Left kidney (tissue), 2 donors: ENCODE measurements around the gene NEUROD1. TPM values are rescaled to one million over a fixed set of nuclear protein-coding genes. Genes with fewer than 3 reads are reported as not detected.

Experiments used
- DNase-seq: peaks from one replicate; pipeline ENCODE4 v3.0.0-alpha.2; 2013
- polyA plus RNA-seq: library from polyadenylated mRNA; unstranded; fragments of 120-200 nt; gene quantifications from one replicate; pipeline ENCODE4 v1.2.1, GENCODE V29; 2013; ENCODE audit not compliant: insufficient read length

NEUROD1 gene
- polyA plus RNA-seq, 1 donor: not detected

DNA sequence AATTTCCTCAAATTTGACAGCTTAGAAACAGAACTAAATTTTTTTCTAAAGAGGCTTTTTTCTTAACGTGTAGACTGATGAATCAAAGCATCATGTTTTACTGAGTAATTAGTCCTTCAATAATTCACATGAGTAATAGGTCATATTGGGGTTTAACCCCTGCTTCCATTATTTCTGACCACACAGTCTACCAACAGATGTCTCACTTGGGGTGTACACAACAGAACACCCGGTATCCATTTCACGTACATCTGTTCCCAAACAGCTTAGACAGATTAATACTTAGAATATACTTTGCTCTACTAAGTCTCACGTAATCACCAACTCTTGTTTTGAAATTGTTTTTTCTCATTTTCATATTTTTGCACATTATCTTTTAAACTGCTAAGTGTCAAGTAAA is 38.2 kb downstream of the NEUROD1 start:
- no peak for DNase-seq

DNA sequence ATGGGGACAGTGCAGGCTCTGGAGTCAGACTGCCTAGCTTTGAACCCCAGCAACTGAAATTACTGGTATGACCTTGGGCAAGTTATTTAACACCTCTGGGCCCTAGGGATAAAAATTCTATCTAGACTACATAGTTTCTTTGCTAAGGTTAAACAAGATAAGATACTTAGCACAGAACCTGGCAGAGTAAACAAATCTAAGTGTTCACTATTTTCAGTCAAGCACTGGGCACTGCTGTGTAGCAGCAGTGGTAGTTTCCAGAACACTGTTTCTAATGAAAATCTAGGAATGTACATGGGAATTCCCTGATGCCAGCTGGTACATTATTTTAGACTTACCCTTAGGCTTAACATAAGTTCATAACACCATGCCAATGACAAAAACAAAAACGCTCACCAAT is 40.6 kb downstream of the NEUROD1 start:
- DNase-seq: no peak

DNA sequence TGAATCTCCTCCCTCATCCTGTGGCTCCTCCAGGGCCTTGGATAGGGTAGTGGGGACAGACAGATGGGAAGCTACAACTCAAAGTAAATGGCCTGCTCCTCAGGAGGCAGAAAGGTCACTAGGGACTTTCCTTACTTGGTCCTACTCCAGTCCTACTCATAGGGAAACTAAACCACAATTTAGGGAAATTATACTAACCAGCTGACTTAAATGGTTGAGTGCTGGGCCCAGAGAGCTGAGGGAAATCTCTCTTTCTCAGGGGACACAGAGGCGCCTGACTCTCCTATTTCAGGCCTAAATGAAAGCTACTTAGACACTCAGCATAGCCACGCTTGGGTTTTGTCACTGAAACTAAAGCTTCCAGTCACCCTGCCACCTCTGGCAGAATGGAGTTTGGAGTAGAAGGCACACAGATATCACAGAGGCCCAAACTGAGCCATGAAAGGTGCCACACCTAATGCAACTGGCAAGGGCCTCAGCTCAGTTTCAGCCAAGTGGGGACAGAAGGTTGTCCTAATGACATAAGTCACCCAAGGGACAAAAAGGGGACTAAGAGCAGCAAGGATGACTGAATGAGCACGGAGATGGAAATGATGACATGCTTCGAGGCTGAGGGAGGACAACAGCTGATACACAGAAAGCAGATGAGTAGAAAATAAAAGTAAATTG is 47.5 kb downstream of the NEUROD1 start:
- DNase-seq: no peak

DNA sequence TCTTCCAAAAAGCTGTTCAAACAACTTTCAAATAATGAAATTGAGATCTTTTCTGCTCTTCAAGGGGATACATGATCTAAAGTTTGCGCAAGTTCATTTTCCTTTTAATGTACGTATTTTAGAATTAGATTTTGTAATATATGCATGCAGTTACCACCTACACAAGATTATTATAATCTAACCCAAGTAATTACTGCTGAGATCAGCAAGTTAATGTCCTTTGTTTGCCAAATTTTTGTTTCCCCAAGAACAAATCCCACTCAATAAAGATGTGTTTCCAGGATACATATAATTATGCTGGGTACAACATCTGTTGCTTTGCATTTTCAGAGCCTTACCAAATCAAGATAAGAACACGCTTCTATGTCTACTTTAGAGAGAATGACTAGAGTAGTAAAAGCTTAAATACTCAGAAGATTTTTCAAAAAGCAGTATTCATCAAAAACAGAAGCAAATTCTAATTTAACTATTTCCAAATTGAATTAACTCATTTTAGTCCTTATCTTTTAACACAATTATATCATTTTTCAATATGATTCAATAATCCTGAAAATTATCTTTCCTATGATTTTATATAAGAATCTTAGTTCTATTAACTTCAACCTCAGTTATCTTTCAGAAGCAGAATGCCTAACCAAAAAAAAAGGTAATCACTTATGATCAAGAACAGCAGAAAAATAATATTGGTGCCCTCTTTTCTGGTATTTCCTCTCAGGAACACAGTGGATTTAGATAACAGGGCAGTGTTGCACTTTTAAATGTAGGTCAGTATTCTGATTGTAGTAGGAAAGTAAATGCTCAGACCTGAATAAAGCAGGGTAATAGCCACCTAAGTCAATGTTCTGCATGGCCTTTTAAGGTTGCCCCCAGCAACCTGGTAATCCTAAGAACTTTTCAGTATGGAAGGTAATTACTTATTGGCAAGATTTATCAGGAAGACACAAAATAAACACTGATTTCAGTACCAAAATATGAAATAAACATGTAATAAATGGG is 51.4 kb downstream of the NEUROD1 start:
- DNase-seq: no peak

DNA sequence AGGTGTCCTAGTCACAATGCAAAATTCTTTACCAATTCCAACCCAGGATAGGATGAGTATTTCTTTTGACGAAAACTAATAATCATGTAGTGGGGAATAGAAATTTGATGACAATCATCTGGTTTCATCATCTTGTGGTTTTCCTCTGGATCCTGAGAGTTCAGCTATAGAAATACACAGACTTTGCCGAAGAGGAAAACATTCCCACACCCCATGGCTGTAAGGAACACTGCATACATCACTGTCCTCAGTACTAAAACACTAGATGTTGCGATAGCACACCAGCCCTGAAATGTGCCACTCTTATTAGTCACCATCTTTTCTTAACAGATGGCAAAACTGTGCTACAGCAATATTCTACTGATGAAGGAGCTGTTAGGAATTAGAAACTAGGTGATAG is 52.8 kb downstream of the NEUROD1 start:
- DNase-seq: no peak

DNA sequence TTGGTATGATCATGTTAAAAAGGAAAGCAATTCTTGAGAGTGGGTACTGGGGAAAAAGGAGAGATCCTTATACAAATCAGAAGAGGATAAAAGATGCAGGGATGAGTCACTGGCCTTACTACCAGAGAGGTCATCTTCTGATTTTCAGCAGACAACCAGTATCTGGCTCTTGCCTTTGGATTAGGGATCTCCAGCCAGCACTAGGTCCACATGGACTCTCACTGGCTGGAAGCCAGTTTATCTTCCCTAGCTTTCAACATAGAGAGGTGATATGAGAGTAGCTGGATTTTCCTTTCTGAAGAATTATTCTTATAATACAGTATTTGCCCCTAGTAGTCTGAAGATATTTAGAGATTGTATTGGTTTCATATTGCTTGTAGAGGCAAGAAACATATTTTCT is 53.6 kb downstream of the NEUROD1 start:
- no peak for DNase-seq

Other genes with a start within 250 kb of the NEUROD1 start
- 43.9 TPM for gene ITGA4, start 223.1 kb downstream of the NEUROD1 start, polyA plus RNA-seq
- 20.3 TPM for gene CERKL, start 23.4 kb downstream of the NEUROD1 start, polyA plus RNA-seq
- gene ITPRID2, start 211.2 kb upstream of the NEUROD1 start, polyA plus RNA-seq: 206 TPM